ENCODE data around the gene AJAP1. TPM values are rescaled to one million over a fixed set of nuclear protein-coding genes. Genes with fewer than 3 reads are reported as not detected.
"Not testable (repeated sequence)": the region's sequence is repeated elsewhere in the genome, so short reads cannot be mapped to it uniquely, and the experiment has no call there.

AJAP1 gene
- total and polyA plus RNA-seq, 12 donors = 0.02 to 0.94 (median 0.09) TPM; not detected in 3

GRCh38 chr1:4665456-4665855, 11.0 kb downstream of the AJAP1 start:
- Histone ChIP-seq H3K27ac (no peak overlapping the region), H3K36me3 (no peaks in the 10 kb centered on the region), H3K4me1 (no peaks in the 10 kb centered on the region), H3K9me3 (no peaks in the 10 kb centered on the region), H3K27me3 (peaks cover 0 to 64% (median 47%) of the 10 kb centered on the region in 7 donors), H3K4me3 (no peak overlapping the region)
- ATAC-seq (no peak), DNase-seq (no peak)
- no peak for TF ChIP-seq CTCF (IDR thresholded peaks at IDR 0.05)
- WGBS, 2 donors = 78 to 84% methylated on average over 9 of the region's 9 CpGs
- intact Hi-C loops (cut with DNase I) = no loop called here

- H3K4me3 ChIP-seq; H3K27ac ChIP-seq; ATAC-seq; H3K36me3 ChIP-seq; DNase-seq; intact Hi-C loops (cut with DNase I); H3K4me1 ChIP-seq; H3K9me3 ChIP-seq: not testable (repeated sequence)
- WGBS, 2 donors = 87 to 90% methylated on average over 19 of the region's 19 CpGs
- peaks cover 0 to 52% (median 36%) of the 10 kb centered on the region in 7 donors for H3K27me3 ChIP-seq
Measured at GRCh38 chr1:4666683-4667082, 12.3 kb downstream of the AJAP1 start.

- Histone ChIP-seq H3K27me3 (peaks cover 0 to 40% (median 26%) of the 10 kb centered on the region in 7 donors), H3K4me1 (no peaks in the 10 kb centered on the region)
- intact Hi-C loops (cut with DNase I) = no loop called here
Measured at GRCh38 chr1:4668743-4669700, 14.6 kb downstream of the AJAP1 start.

GRCh38 chr1:4670265-4670664, 15.9 kb downstream of the AJAP1 start:
- H3K27me3 ChIP-seq = peaks cover 0 to 28% (median 16%) of the 10 kb centered on the region in 7 donors
- H3K36me3 ChIP-seq = no peaks in the 10 kb centered on the region
- 73 to 74% methylated on average over 4 of the region's 4 CpGs for WGBS, 2 donors
- no peak overlapping the region for H3K4me3 ChIP-seq
- no peak for ATAC-seq
- TF ChIP-seq CTCF (IDR thresholded peaks at IDR 0.05) = no peak
- intact Hi-C loops (cut with DNase I) = no loop called here
- no peak for DNase-seq
- no peak overlapping the region for H3K27ac ChIP-seq
- H3K9me3 ChIP-seq = no peaks in the 10 kb centered on the region
- no peaks in the 10 kb centered on the region for H3K4me1 ChIP-seq

More at GRCh38 chr1:4668743-4669700, 14.6 kb downstream of the AJAP1 start:
- ATAC-seq (no peak), DNase-seq (no peak)
- WGBS, 2 donors = 54 to 59% methylated on average over 13 of the region's 13 CpGs
- no peaks in the 10 kb centered on the region for H3K9me3 ChIP-seq
- no peak overlapping the region for H3K27ac ChIP-seq
- TF ChIP-seq CTCF (IDR thresholded peaks at IDR 0.05) = no peak
- no peaks in the 10 kb centered on the region for H3K36me3 ChIP-seq
- no peak overlapping the region for H3K4me3 ChIP-seq

- Histone ChIP-seq H3K4me3 (no peak overlapping the region), H3K27me3 (peaks cover 0 to 22% (median 13%) of the 10 kb centered on the region in 7 donors), H3K4me1 (no peaks in the 10 kb centered on the region), H3K9me3 (no peaks in the 10 kb centered on the region), H3K27ac (no peak overlapping the region), H3K36me3 (no peaks in the 10 kb centered on the region)
- 60 to 64% methylated on average over 13 of the region's 13 CpGs for WGBS, 2 donors
- intact Hi-C loops (cut with DNase I) = no loop called here
- TF ChIP-seq CTCF (IDR thresholded peaks at IDR 0.05) = no peak
- no peak for DNase-seq
- ATAC-seq = no peak
Measured at GRCh38 chr1:4671828-4672227, 17.4 kb downstream of the AJAP1 start.

Measured in heart right ventricle (tissue), 16 donors.